Aorta (tissue), 5 donors: Measurements from ENCODE around the gene GABRG3. TPM values are rescaled to one million over a fixed set of nuclear protein-coding genes. Genes with fewer than 3 reads are reported as not detected.

Source experiments
- ATAC-seq: fragments of 200-7000 bp; cut with Tn5 transposase; one replicate; pipeline ENCODE4 v1.9.1; 2022; ENCODE audit warnings: moderate library complexity; ENCODE audit not compliant: low FRiP score
- DNase-seq, 2 donors: peaks; one replicate each; pipeline ENCODE4 v3.0.0-alpha.2; 2020
- H3K27ac ChIP-seq, 2 donors: one replicate each; pipeline ENCODE4 v1.5.1; 2013; ENCODE audit warnings: low read length in 2 of 2, mild to moderate bottlenecking in 2 of 2, moderate library complexity in 2 of 2, control low read depth in 1 of 2, inconsistent platforms in 1 of 2, low read depth in 1 of 2
- H3K27me3 ChIP-seq, 2 donors: one replicate each; pipeline ENCODE4 v1.6.1; 2013; ENCODE audit warnings: control low read depth in 1 of 2, low read length in 1 of 2, mild to moderate bottlenecking in 1 of 2, moderate library complexity in 1 of 2; ENCODE audit not compliant: insufficient read depth in 2 of 2, control insufficient read depth in 1 of 2
- H3K36me3 ChIP-seq, 2 donors: one replicate each; pipeline ENCODE4 v1.6.1; 2013; ENCODE audit warnings: control low read depth in 1 of 2, low read length in 1 of 2, mild to moderate bottlenecking in 1 of 2; ENCODE audit not compliant: insufficient read depth in 2 of 2, control insufficient read depth in 1 of 2
- H3K4me1 ChIP-seq, 2 donors: one replicate each; pipeline ENCODE4 v1.6.1; 2013; ENCODE audit warnings: low read length in 2 of 2, control low read depth in 1 of 2, mild to moderate bottlenecking in 1 of 2, moderate library complexity in 1 of 2; ENCODE audit not compliant: insufficient read depth in 2 of 2, control insufficient read depth in 1 of 2
- H3K4me3 ChIP-seq, 2 donors: one replicate each; pipeline ENCODE4 v1.5.1; 2013; ENCODE audit warnings: low read length in 2 of 2, control low read depth in 1 of 2, mild to moderate bottlenecking in 1 of 2
- H3K9me3 ChIP-seq: one replicate; pipeline ENCODE4 v1.6.1; 2013; ENCODE audit warnings: mild to moderate bottlenecking, low read length; ENCODE audit not compliant: control insufficient read depth
- WGBS, 2 donors: extraction: QIAGEN DNeasy Blood & Tissue Kit; methylation state at CpG; one replicate each; pipeline ENCODE4 v1.1.7; 2013; 5-methylcytosine and 5-hydroxymethylcytosine counted together
- intact Hi-C, 2 donors: fragments of 100-400 bp; cut with DNase I; formaldehyde crosslinking; loops; one replicate each; pipeline versions ENCODE4 v1.14.2 to v1.15.0; 2022
- polyA plus RNA-seq, 2 donors: library from polyadenylated mRNA; stranded (reverse); fragments of 200-250 nt; gene quantifications; one replicate each; pipeline ENCODE4 v1.2.3, GENCODE V29; 2013
- total RNA-seq, 2 donors: library from RNA; stranded (reverse); fragmentation: NEBNext Ultra II Directional; extraction: Animal tissue kit (Norgen Biotek cat#: 25700); gene quantifications; one replicate each; pipeline ENCODE4 v1.2.1, GENCODE V29; 2021
- donor health status: healthy with polysubstance abuse.
- donor health status: Bipolar disorder and iron deficiency.
- donor health status: DM: no; HTN: no; CAD: no.
- donor health status: DM: no; HTN: no; CAD: no.
- donor health status: DM: yes; HTN: yes; CAD: no.

GABRG3 gene
- total and polyA plus RNA-seq, 4 donors: not detected

- H3K36me3 ChIP-seq: no peaks in the 10 kb centered on the region
- 87% methylated on average over 9 of the region's 9 CpGs for WGBS, 2 donors
- H3K4me1 ChIP-seq: no peaks in the 10 kb centered on the region
- DNase-seq (no peak), ATAC-seq (no peak)
- no peak overlapping the region for H3K4me3 ChIP-seq
- intact Hi-C loops: no loop called here
- H3K9me3 ChIP-seq: peaks cover 2% of the 10 kb centered on the region
- H3K27me3 ChIP-seq: no peaks in the 10 kb centered on the region
- H3K27ac ChIP-seq: no peak overlapping the region
Measured at GRCh38 chr15:27062951-27063350, 92.0 kb downstream of the GABRG3 start.

- Histone ChIP-seq H3K27me3 (no peaks in the 10 kb centered on the region), H3K36me3 (no peaks in the 10 kb centered on the region), H3K4me1 (no peaks in the 10 kb centered on the region), H3K27ac (no peak overlapping the region), H3K9me3 (peaks cover 9% of the 10 kb centered on the region), H3K4me3 (no peak overlapping the region)
- ATAC-seq: no peak
- 87 to 89% methylated on average over 12 of the region's 12 CpGs for WGBS, 2 donors
- no peak for DNase-seq
- intact Hi-C loops: no loop called here
Measured at GRCh38 chr15:27064080-27064479, 93.1 kb downstream of the GABRG3 start.

- DNase-seq (no peak), ATAC-seq (no peak)
- H3K36me3 ChIP-seq: no peaks in the 10 kb centered on the region
- H3K9me3 ChIP-seq: peaks cover 9% of the 10 kb centered on the region
- intact Hi-C loops: no loop called here
- H3K27me3 ChIP-seq: no peaks in the 10 kb centered on the region
- no peaks in the 10 kb centered on the region for H3K4me1 ChIP-seq
- WGBS, 2 donors: 70 to 76% methylated on average over 7 of the region's 7 CpGs
- no peak overlapping the region for H3K27ac ChIP-seq
- H3K4me3 ChIP-seq: no peak overlapping the region
Measured at GRCh38 chr15:27065151-27065550, 94.2 kb downstream of the GABRG3 start.

- Histone ChIP-seq H3K9me3 (peaks cover 9% of the 10 kb centered on the region), H3K27ac (no peak overlapping the region), H3K36me3 (no peaks in the 10 kb centered on the region), H3K27me3 (no peaks in the 10 kb centered on the region), H3K4me1 (no peaks in the 10 kb centered on the region), H3K4me3 (no peak overlapping the region)
- DNase-seq (no peak), ATAC-seq (no peak)
- WGBS, 2 donors: 56 to 63% methylated on average over 4 of the region's 4 CpGs
- intact Hi-C loops: no loop called here
Measured at GRCh38 chr15:27065785-27066184, 94.8 kb downstream of the GABRG3 start.

GRCh38 chr15:27066446-27066845 is 95.5 kb downstream of the GABRG3 start:
- H3K36me3 ChIP-seq: no peaks in the 10 kb centered on the region
- no peak overlapping the region for H3K4me3 ChIP-seq
- H3K9me3 ChIP-seq: peaks cover 9% of the 10 kb centered on the region
- H3K27me3 ChIP-seq: no peaks in the 10 kb centered on the region
- ATAC-seq: no peak
- DNase-seq: no peak
- 55 to 57% methylated on average over 2 of the region's 2 CpGs for WGBS, 2 donors
- no peak overlapping the region for H3K27ac ChIP-seq
- H3K4me1 ChIP-seq: no peaks in the 10 kb centered on the region
- intact Hi-C loops: no loop called here

- no peaks in the 10 kb centered on the region for H3K36me3 ChIP-seq
- no peaks in the 10 kb centered on the region for H3K4me1 ChIP-seq
- H3K27ac ChIP-seq: no peak overlapping the region
- H3K9me3 ChIP-seq: peaks cover 9% of the 10 kb centered on the region
- no peak for DNase-seq
- no peak for ATAC-seq
- H3K4me3 ChIP-seq: no peak overlapping the region
- intact Hi-C loops: no loop called here
- WGBS, 2 donors: 81 to 87% methylated on average over 12 of the region's 12 CpGs
- H3K27me3 ChIP-seq: no peaks in the 10 kb centered on the region
Measured at GRCh38 chr15:27067175-27067574, 96.2 kb downstream of the GABRG3 start.

- H3K27me3 ChIP-seq: no peaks in the 10 kb centered on the region
- ATAC-seq (no peak), DNase-seq (no peak)
- no peak overlapping the region for H3K4me3 ChIP-seq
- peaks cover 9% of the 10 kb centered on the region for H3K9me3 ChIP-seq
- WGBS, 2 donors: 59 to 63% methylated on average over 6 of the region's 6 CpGs
- no peaks in the 10 kb centered on the region for H3K36me3 ChIP-seq
- intact Hi-C loops: no loop called here
- H3K4me1 ChIP-seq: no peaks in the 10 kb centered on the region
- H3K27ac ChIP-seq: no peak overlapping the region
Measured at GRCh38 chr15:27070841-27071240, 99.9 kb downstream of the GABRG3 start.

- no peaks in the 10 kb centered on the region for H3K36me3 ChIP-seq
- ATAC-seq (no peak), DNase-seq (no peak)
- no peaks in the 10 kb centered on the region for H3K9me3 ChIP-seq
- no peaks in the 10 kb centered on the region for H3K4me1 ChIP-seq
- intact Hi-C loops: no loop called here
- H3K27ac ChIP-seq: no peak overlapping the region
- H3K27me3 ChIP-seq: no peaks in the 10 kb centered on the region
- H3K4me3 ChIP-seq: no peak overlapping the region
- WGBS, 2 donors: 81 to 83% methylated on average over 6 of the region's 6 CpGs
Measured at GRCh38 chr15:27074179-27074578, 103.2 kb downstream of the GABRG3 start.

GRCh38 chr15:27077790-27078189 is 106.8 kb downstream of the GABRG3 start:
- Histone ChIP-seq H3K4me3 (no peak overlapping the region), H3K27ac (no peak overlapping the region), H3K4me1 (no peaks in the 10 kb centered on the region), H3K27me3 (no peaks in the 10 kb centered on the region), H3K9me3 (no peaks in the 10 kb centered on the region), H3K36me3 (no peaks in the 10 kb centered on the region)
- intact Hi-C loops: no loop called here
- no peak for ATAC-seq
- DNase-seq: no peak
- 51 to 62% methylated on average over 5 of the region's 5 CpGs for WGBS, 2 donors
